HepG2 (cell line): Measurements from ENCODE around the gene MAP1B. TPM values are rescaled to one million over a fixed set of nuclear protein-coding genes. Genes with fewer than 3 reads are reported as not detected.

Source experiments
- CC2D1A ChIP-seq: sonication (generic); formaldehyde crosslinking; IDR thresholded peaks from 2 replicates; pipeline ENCODE4 v1.8.1; 2023; ENCODE audit warnings: mild to moderate bottlenecking, missing genetic modification reagents
- FOXA1 ChIP-seq, 2 experiments: fragments of 450-650 bp in 1 of 2; sonication (generic) in 1 of 2; formaldehyde crosslinking in 1 of 2; IDR thresholded peaks; 2 replicates each; pipeline versions ENCODE4 v1.4.0 to v1.6.1; 2016 to 2020; ENCODE audit warnings: missing genetic modification reagents in 1 of 2
- HDAC1 ChIP-seq: sonication (generic); formaldehyde crosslinking; IDR thresholded peaks from 2 replicates; pipeline ENCODE4 v1.5.1; 2020; ENCODE audit warnings: mild to moderate bottlenecking, missing genetic modification reagents
- HNF1A ChIP-seq, 2 experiments: sonication (generic) in 1 of 2; formaldehyde crosslinking in 1 of 2; IDR thresholded peaks; 2 replicates each; pipeline versions ENCODE4 v1.4.0 to v1.6.1; 2016 to 2020; ENCODE audit warnings: borderline replicate concordance in 1 of 2, low read depth in 1 of 2, mild to moderate bottlenecking in 1 of 2, missing genetic modification reagents in 1 of 2
- MTF2 ChIP-seq: sonication (generic); formaldehyde crosslinking; IDR thresholded peaks from 2 replicates; pipeline ENCODE4 v1.5.0; 2020; ENCODE audit warnings: missing genetic modification reagents, borderline replicate concordance
- RBFOX2 ChIP-seq: fragments of 200-400 bp; formaldehyde crosslinking; IDR thresholded peaks from 2 replicates; pipeline ENCODE4 v1.6.1; 2017; ENCODE audit warnings: low read depth, mild to moderate bottlenecking, low read length
- U2AF2 ChIP-seq: fragments of 200-400 bp; formaldehyde crosslinking; IDR thresholded peaks from 2 replicates; pipeline ENCODE4 v1.6.1; 2017; ENCODE audit warnings: low read depth, mild to moderate bottlenecking, low read length
- YY1 ChIP-seq: IDR thresholded peaks from 2 replicates; pipeline ENCODE4 v1.6.1; 2011; ENCODE audit warnings: low read length, low read depth, moderate library complexity, mild to moderate bottlenecking; ENCODE audit not compliant: insufficient read depth, insufficient replicate concordance
- ZNF614 ChIP-seq: IDR thresholded peaks from 2 replicates; pipeline ENCODE4 v1.6.1; 2018; ENCODE audit warnings: missing biosample characterization, missing genetic modification reagents, inconsistent platforms, borderline replicate concordance
- ZNF709 ChIP-seq: sonication (generic); formaldehyde crosslinking; IDR thresholded peaks from 2 replicates; pipeline ENCODE4 v1.5.0; 2020; ENCODE audit warnings: mild to moderate bottlenecking, missing genetic modification reagents
- ZSCAN31 ChIP-seq: sonication (generic); formaldehyde crosslinking; IDR thresholded peaks from 2 replicates; pipeline ENCODE4 v1.5.0; 2020; ENCODE audit warnings: low read depth, mild to moderate bottlenecking, missing genetic modification reagents
- ZXDC ChIP-seq: sonication (generic); formaldehyde crosslinking; IDR thresholded peaks from 2 replicates; pipeline ENCODE4 v1.5.0; 2020; ENCODE audit warnings: mild to moderate bottlenecking, missing genetic modification reagents
- polyA plus RNA-seq, 8 experiments: library from polyadenylated mRNA; depleted of rRNA in 3 of 8; stranded (reverse) in 7 of 8; unstranded in 1 of 8; fragments of >200 nt; fragmentation: Illumina TruSeq in 4 of 8; extraction: Trizol in 4 of 8; gene quantifications; 2 replicates each; pipeline versions ENCODE4 v1.2.1 to v1.2.3, GENCODE V29; 2011 to 2016; ENCODE audit warnings: low read depth in 4 of 8, missing spikeins in 1 of 8, mixed read lengths in 1 of 8; ENCODE audit not compliant: insufficient read depth in 1 of 8
- total RNA-seq, 5 experiments: library from RNA; depleted of rRNA; stranded (reverse); fragments of >200 nt; fragmentation: Illumina TruSeq; extraction: Trizol; gene quantifications; 2 replicates each; pipeline ENCODE4 v1.2.3, GENCODE V29; 2016; ENCODE audit warnings: low read depth in 1 of 5
- TF ChIP-seq, protein P1 (sequence below): sonication (generic); formaldehyde crosslinking; conservative IDR thresholded peaks from 2 replicates; pipeline ENCODE4 v1.8.0; 2022; ENCODE audit warnings: low read depth, missing genetic modification reagents
- TF ChIP-seq, protein P2 (sequence below): sonication (generic); formaldehyde crosslinking; IDR thresholded peaks from 2 replicates; pipeline ENCODE4 v1.8.0; 2022; ENCODE audit warnings: missing genetic modification reagents, low read depth, mild to moderate bottlenecking, borderline replicate concordance
- TF ChIP-seq, protein P3 (sequence below), 2 experiments: sonication (generic) in 1 of 2; formaldehyde crosslinking in 1 of 2; IDR thresholded peaks; 2 replicates each; pipeline versions ENCODE4 v1.4.0 to v1.6.1; 2018 to 2020; ENCODE audit warnings: missing genetic modification reagents in 2 of 2, borderline replicate concordance in 1 of 2, low read depth in 1 of 2, mild to moderate bottlenecking in 1 of 2, missing biosample characterization in 1 of 2

The MAP1B gene
- total and polyA plus RNA-seq, 2 of the 13 experiments (the other 11 are each of a cell fraction or from before 2014, with no cell fraction given) = 3.3 to 6.2 TPM

DNA sequence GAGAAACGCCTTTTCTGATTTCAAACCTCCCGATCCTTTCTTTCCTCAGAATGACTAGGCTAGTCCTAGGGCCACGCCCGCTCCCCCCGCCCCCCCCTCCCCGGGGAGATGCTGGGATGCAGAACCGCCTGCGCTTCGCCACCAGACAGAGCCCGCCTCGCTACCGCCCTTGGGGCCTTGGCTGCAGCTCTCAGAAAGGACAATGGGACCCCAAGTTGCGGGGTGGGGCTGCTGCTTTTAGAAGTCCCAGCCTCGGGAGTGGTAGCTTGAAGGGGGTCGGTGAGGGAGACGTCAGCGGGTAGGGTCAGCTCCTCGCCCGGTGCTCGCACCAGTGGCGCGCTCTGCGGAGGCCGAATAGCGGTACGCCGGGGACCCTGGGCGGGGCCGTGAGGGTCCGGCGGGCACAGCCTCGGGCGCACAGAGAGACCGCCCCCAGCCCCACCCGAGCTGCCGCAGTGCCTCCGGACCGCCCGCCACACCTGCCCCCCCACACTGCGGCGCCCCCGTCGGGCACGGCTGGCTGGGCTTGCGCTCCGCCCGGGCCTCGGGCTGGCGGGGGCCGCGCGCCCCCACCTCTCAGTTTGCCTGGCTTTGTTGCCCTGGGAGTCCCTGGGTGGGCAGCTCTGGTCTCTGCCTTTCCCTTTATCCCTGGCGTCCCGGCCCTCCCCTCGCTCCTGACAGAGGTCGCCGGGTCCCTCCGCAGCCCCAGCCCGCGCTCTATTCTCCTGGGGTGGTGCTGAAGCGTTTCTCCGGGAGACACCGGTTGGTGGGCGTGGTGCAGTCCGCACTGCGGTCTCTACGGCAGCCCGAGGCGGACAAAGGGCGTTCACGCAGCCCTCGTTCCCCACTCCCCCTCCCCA is 1.2 kb downstream of the MAP1B start (continued):
- TF ChIP-seq, protein P1, sequence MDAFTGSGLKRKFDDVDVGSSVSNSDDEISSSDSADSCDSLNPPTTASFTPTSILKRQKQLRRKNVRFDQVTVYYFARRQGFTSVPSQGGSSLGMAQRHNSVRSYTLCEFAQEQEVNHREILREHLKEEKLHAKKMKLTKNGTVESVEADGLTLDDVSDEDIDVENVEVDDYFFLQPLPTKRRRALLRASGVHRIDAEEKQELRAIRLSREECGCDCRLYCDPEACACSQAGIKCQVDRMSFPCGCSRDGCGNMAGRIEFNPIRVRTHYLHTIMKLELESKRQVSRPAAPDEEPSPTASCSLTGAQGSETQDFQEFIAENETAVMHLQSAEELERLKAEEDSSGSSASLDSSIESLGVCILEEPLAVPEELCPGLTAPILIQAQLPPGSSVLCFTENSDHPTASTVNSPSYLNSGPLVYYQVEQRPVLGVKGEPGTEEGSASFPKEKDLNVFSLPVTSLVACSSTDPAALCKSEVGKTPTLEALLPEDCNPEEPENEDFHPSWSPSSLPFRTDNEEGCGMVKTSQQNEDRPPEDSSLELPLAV (CRISPR knock-in tag) = no peak
- TF ChIP-seq U2AF2 = no peak
- no peak for TF ChIP-seq HNF1A (IDR thresholded peaks at IDR 0.05; ENCODE audit: low read depth)
- TF ChIP-seq HNF1A (CRISPR knock-in tag; IDR thresholded peaks at IDR 0.05; ENCODE audit: borderline replicate concordance) = no peak
- TF ChIP-seq ZXDC = no peak
- peak; percentile 53; the same call in 1 of the 2 replicates for TF ChIP-seq ZNF709 (CRISPR knock-in tag)
- TF ChIP-seq MTF2 (CRISPR knock-in tag) = no peak
- peak; percentile 65 for TF ChIP-seq HDAC1 (CRISPR knock-in tag)
- TF ChIP-seq, protein P2, sequence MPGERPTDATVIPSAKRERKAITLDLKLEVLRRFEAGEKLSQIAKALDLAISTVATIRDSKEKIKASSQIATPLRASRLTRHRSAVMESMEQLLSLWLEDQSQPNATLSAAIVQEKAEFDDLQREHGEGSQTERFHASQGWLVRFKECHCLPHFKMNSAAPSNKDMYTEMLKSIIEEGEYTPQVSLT = no peak
- no peak for TF ChIP-seq ZSCAN31 (CRISPR knock-in tag)
- TF ChIP-seq FOXA1 (IDR thresholded peaks at IDR 0.05) = no peak
- no peak for TF ChIP-seq FOXA1 (CRISPR knock-in tag; IDR thresholded peaks at IDR 0.05)
- TF ChIP-seq ZNF614 (CRISPR knock-in tag) = no peak
- TF ChIP-seq YY1 = no peak
- TF ChIP-seq RBFOX2 = 0 out of 2 replicates have a peak, but pooled peaks have one; percentile 32
- TF ChIP-seq, protein P3, sequence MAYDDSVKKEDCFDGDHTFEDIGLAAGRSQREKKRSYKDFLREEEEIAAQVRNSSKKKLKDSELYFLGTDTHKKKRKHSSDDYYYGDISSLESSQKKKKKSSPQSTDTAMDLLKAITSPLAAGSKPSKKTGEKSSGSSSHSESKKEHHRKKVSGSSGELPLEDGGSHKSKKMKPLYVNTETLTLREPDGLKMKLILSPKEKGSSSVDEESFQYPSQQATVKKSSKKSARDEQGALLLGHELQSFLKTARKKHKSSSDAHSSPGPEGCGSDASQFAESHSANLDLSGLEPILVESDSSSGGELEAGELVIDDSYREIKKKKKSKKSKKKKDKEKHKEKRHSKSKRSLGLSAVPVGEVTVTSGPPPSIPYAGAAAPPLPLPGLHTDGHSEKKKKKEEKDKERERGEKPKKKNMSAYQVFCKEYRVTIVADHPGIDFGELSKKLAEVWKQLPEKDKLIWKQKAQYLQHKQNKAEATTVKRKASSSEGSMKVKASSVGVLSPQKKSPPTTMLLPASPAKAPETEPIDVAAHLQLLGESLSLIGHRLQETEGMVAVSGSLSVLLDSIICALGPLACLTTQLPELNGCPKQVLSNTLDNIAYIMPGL (CRISPR knock-in tag; IDR thresholded peaks at IDR 0.05; ENCODE audit: borderline replicate concordance in 1 of 2, low read depth in 1 of 2) = no peak
- TF ChIP-seq CC2D1A (CRISPR knock-in tag) = no peak
